GM12864 (cell line): ENCODE results near the gene ETNK2.

ENCODE experiments used
- DNase-seq: peaks from one replicate; pipeline ENCODE4 v3.0.0-alpha.2; 2011; ENCODE audit warnings: low read depth
- H3K4me3 ChIP-seq: 2 replicates; pipeline ENCODE4 v1.5.1; 2011; ENCODE audit warnings: mild to moderate bottlenecking, low read depth, low read length, control low read depth
- TF ChIP-seq, protein P1 (sequence below): IDR thresholded peaks from 2 replicates; pipeline ENCODE4 v1.5.1; 2011; ENCODE audit warnings: low read depth, mild to moderate bottlenecking, moderate library complexity, low read length, control low read depth, inconsistent platforms; ENCODE audit errors: missing control alignments

The ETNK2 gene

DNA sequence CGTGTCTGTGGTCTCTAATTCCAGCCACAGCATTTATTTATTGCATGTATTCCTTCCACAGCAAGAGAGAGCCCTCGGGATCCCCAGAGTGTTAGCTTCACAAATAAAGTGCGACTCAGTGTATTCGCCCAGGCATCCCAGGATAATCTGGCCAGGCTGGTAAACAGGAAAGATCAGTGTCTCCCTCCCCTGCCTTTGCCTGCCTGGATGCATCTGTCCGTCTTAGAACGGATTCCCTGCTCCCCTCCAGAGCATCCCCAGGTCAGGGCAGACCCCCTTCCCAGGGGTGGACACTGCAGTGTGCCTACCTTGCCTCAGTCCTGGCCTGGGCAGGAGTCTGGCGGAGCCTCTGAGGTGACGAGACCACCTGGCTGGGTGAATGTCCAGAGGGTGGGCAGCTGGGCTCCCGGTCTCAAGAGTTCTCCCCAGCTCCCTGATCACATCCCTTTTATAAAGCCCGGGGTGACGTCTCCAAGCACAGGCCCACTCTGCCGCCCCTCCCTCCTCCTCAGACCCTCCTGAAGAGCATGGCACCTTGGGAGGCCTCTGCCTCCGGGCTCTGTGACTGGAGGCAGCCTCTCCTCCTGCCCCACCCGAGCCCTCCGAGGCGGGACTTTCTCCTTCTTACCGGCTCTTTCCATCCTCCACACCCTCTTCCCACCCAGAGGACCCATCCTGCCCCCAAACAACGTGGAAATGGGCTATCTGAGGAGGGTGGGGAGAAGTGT lies 44.4 kb upstream of the ETNK2 start, which contains the start of gene KISS1:
Gene KISS1, minus strand, starts transcription at position 424 of the 728 bp plus-strand sequence. CDS start 3,615 bp downstream, outside the sequence.
- TF ChIP-seq, protein P1, sequence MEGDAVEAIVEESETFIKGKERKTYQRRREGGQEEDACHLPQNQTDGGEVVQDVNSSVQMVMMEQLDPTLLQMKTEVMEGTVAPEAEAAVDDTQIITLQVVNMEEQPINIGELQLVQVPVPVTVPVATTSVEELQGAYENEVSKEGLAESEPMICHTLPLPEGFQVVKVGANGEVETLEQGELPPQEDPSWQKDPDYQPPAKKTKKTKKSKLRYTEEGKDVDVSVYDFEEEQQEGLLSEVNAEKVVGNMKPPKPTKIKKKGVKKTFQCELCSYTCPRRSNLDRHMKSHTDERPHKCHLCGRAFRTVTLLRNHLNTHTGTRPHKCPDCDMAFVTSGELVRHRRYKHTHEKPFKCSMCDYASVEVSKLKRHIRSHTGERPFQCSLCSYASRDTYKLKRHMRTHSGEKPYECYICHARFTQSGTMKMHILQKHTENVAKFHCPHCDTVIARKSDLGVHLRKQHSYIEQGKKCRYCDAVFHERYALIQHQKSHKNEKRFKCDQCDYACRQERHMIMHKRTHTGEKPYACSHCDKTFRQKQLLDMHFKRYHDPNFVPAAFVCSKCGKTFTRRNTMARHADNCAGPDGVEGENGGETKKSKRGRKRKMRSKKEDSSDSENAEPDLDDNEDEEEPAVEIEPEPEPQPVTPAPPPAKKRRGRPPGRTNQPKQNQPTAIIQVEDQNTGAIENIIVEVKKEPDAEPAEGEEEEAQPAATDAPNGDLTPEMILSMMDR = no peak
- H3K4me3 ChIP-seq = no peak within 1 kb of the TSS

DNA sequence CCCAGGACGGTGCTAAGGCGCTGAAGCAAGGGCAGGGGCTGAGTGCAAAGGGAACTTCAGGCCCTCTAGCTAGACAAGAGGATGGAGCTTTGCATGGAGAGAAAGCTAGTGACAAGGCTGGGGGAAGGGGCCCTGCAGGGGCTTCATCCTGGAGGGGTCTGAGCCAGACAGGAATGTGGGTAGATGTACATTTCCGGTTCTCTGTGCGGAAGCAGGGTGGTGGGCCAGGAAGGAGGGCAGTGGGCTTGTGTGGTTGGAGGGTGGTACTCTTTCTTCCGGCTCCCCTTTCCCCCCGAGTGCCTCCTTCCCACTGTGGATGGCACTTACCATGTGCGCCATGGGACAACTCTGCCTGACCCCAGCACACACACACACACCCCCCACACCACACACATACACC lies 42.9 kb upstream of the ETNK2 start:
- no peak for DNase-seq
- H3K4me3 ChIP-seq = no peak overlapping the region
- TF ChIP-seq, protein P1 = no peak

More for the DNA sequence above, 44.4 kb upstream of the ETNK2 start, which contains the start of gene KISS1:
- DNase-seq = no peak

DNA sequence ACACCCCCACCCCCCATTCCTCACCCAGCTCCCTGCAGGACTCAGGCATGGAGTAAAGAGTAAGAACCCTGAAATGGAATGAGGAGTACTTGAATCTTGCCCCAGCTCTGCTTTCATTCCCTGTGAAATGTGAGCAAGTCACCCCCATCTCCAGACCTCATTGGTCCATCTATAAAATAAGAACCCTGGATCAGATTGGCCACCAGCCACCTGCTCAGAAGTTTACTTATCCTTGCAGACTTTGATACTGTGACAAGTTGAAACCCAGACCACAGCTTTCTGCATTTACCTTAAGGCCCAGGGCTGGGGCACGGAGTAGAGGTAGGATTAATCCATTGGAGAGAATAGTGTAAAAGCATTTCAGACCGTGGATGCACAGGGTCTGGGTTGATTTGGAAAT lies 42.2 kb upstream of the ETNK2 start:
- no peak for DNase-seq
- TF ChIP-seq, protein P1 = no peak
- no peak overlapping the region for H3K4me3 ChIP-seq

DNA sequence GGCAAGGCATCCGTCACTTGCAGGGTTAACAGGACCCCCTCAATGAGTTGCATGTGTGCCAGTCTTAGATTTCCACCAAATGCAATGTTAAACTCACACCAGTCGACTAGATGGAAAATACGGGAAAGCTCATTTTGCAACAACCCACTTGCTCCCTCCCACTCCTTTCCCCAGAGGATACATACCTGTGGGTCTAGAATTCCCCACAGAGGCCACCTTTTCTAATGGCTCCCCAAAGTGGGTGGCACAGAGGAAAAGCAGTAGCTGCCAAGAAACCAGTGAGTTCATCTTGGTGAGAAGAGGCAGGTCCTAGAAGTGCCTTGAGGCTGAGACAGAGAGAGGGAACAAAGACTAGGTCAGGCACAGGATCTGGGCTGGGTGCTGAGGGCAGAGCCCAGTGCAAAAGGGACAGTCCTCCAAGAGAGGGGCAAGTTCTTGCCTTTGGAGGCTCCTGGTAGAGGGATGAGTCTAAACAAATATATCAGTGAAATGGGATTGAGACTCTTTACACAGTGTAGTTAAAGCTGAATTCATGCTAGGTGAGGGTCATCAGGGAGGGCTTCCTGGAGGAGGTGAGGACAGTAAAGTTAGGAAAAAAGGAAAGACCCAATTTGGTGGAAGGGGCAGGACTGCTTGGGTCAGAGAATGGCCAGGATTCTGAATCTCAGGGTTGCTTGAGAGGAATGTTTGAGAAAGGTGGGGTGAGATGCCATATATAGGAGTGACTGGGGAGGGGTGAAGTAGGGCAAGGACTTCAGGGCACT lies 40.9 kb upstream of the ETNK2 start:
- TF ChIP-seq, protein P1 = no peak
- no peak overlapping the region for H3K4me3 ChIP-seq
- no peak for DNase-seq

DNA sequence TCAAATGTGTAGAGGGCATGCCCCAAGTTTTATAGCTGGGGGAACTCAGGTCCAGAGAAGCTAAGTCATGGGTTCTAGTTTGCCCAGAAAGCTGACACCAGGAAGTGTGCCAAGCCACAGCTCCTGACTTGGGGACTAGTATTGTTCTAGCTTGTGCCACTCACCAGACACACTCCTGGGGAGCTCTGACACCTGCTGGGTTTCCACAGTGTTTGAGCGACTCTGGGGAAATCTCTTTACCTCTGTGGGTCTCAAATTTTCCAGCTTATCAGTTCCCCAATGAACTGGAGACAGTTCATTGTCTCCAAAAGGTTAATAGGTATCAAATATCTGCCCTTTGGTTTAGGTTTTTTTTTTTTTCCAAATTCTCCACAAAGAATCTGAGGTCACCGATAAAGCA lies 40.2 kb upstream of the ETNK2 start:
- TF ChIP-seq, protein P1 = no peak
- no peak overlapping the region for H3K4me3 ChIP-seq
- no peak for DNase-seq

DNA sequence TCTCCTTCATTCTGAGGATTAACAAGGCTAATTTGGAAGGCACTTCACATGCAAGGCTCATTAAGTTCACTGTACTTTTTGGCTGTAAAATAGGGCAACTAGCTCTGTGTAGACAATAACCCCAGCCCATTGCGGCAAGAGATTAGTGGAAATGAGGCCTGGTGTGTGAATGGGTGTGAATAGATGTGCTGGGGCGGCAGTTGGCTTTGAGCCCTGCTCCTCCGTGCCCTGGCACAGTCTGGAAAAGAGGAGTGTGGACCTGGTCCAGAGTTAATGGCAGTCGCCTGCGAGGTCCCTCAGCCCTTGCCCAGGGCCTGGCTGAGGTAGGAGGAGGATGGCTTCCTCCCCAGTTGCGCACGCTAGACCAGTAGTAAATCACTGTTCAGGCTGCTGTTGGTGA lies 39.6 kb upstream of the ETNK2 start:
- DNase-seq = no peak
- TF ChIP-seq, protein P1 = no peak
- no peak overlapping the region for H3K4me3 ChIP-seq
